Endothelial cell of umbilical vein (primary cell): ENCODE data around the gene TMEM40. TPM values are rescaled to one million over a fixed set of nuclear protein-coding genes. Genes with fewer than 3 reads are reported as not detected.

ENCODE experiments used
- BruUV-seq: library from RNA; stranded (reverse); fragments of 400-500 nt; replicated peaks from 2 replicates; lab custom pipeline; 2021; lab: Mats Ljungman, UMichigan
- CTCF ChIA-PET: fragments of 300-600, 350-600 bp; sonication (Branson Sonifier 250); formaldehyde crosslinking; loops from one replicate; lab custom pipeline; 2021; ENCODE audit warnings: antibody characterized with exemption, inconsistent platforms; lab: Charles Lee
- POLR2A ChIA-PET: fragments of 300-600, 350-600 bp; sonication (Branson Sonifier 250); formaldehyde crosslinking; loops from one replicate; lab custom pipeline; 2021; ENCODE audit warnings: antibody characterized with exemption, inconsistent platforms; lab: Charles Lee
- DNase-seq: peaks from one replicate; pipeline ENCODE4 v3.0.0-alpha.2; 2011; ENCODE audit warnings: low read depth, low spot score
- FAIRE-seq: peaks from 2 replicates; lab custom pipeline; 2011; peaks lifted over from hg19 to GRCh38; lab: Jason Lieb, UNC
- H2AFZ ChIP-seq: 2 replicates; pipeline ENCODE4 v1.6.0; 2012; ENCODE audit warnings: low read depth, low read length, control low read depth, inconsistent platforms
- H3K27ac ChIP-seq: 2 replicates; pipeline ENCODE4 v1.5.1; 2011; ENCODE audit warnings: low read depth, mild to moderate bottlenecking, control low read depth, low read length, moderate library complexity; ENCODE audit not compliant: insufficient read depth
- H3K27me3 ChIP-seq, 2 experiments: 2 replicates each; pipeline versions ENCODE4 v1.6.0 to v1.6.1; 2011; ENCODE audit warnings: low read length in 2 of 2, mixed read lengths in 1 of 2; ENCODE audit not compliant: control insufficient read depth in 2 of 2, insufficient read depth in 2 of 2
- H3K36me3 ChIP-seq, 2 experiments: 2 replicates in 1 of 2; 3 replicates in 1 of 2; pipeline ENCODE4 v1.5.1; 2011; ENCODE audit warnings: low read length in 2 of 2, mild to moderate bottlenecking in 1 of 2, moderate library complexity in 1 of 2; ENCODE audit not compliant: control insufficient read depth in 2 of 2, insufficient read depth in 2 of 2; ENCODE audit errors: extremely low read depth in 1 of 2
- H3K4me1 ChIP-seq: 3 replicates; pipeline ENCODE4 v1.5.1; 2011; ENCODE audit warnings: mild to moderate bottlenecking, low read length; ENCODE audit not compliant: control insufficient read depth, insufficient read depth; ENCODE audit errors: extremely low read depth
- H3K4me2 ChIP-seq: 2 replicates; pipeline ENCODE4 v1.6.1; 2011; ENCODE audit warnings: low read length, control low read depth, mixed read lengths; ENCODE audit not compliant: insufficient read depth
- H3K4me3 ChIP-seq, 3 experiments: fragments of 200-600 bp in 1 of 3; sonication (generic), shearing (Covaris generic) in 1 of 3; replicated peaks in 1 of 3; 2 replicates each; pipeline ENCODE4 v1.5.1; 2011 to 2016; ENCODE audit warnings: control low read depth in 3 of 3, low read length in 3 of 3, mild to moderate bottlenecking in 2 of 3, inconsistent platforms in 1 of 3, low read depth in 1 of 3, moderate library complexity in 1 of 3; ENCODE audit not compliant: insufficient read depth in 1 of 3
- H3K79me2 ChIP-seq: 2 replicates; pipeline ENCODE4 v1.6.0; 2012; ENCODE audit warnings: low read length, inconsistent platforms; ENCODE audit not compliant: control insufficient read depth, insufficient read depth
- H3K9ac ChIP-seq: replicated peaks from 2 replicates; pipeline ENCODE3; 2011; ENCODE audit warnings: low read length, control low read depth; ENCODE audit not compliant: insufficient read depth; ENCODE audit errors: extremely low read depth
- H3K9me1 ChIP-seq: replicated peaks from 3 replicates; pipeline ENCODE4 v1.6.0; 2011; ENCODE audit warnings: mild to moderate bottlenecking, low read length; ENCODE audit not compliant: control insufficient read depth, insufficient read depth; ENCODE audit errors: extremely low read depth
- H3K9me3 ChIP-seq: replicated peaks from 2 replicates; pipeline ENCODE4 v1.5.1; 2012; ENCODE audit warnings: low read length, inconsistent platforms; ENCODE audit not compliant: control insufficient read depth, insufficient read depth
- H4K20me1 ChIP-seq: replicated peaks from 2 replicates; pipeline ENCODE3; 2011; ENCODE audit warnings: mild to moderate bottlenecking, low read length; ENCODE audit not compliant: control insufficient read depth, insufficient read depth; ENCODE audit errors: extremely low read depth
- FOS ChIP-seq: IDR thresholded peaks from 2 replicates; pipeline ENCODE4 v1.6.1; 2011; ENCODE audit warnings: mild to moderate bottlenecking, low read length, moderate library complexity, borderline replicate concordance; ENCODE audit not compliant: insufficient read depth
- POLR2A ChIP-seq: IDR thresholded peaks from 2 replicates; pipeline ENCODE4 v1.6.1; 2012; ENCODE audit warnings: low read depth, mild to moderate bottlenecking, control low read depth, low read length
- POLR2AphosphoS5 ChIP-seq: IDR thresholded peaks from 2 replicates; pipeline ENCODE4 v1.6.1; 2012; ENCODE audit warnings: low read depth, mild to moderate bottlenecking, control low read depth, low read length, moderate library complexity; ENCODE audit not compliant: insufficient read depth
- dilution Hi-C: fragments of 300-500 bp; cut with MboI; formaldehyde crosslinking; loops from one replicate; pipeline ENCODE4 v1.15.0; 2019; ENCODE audit warnings: low sequenced_read_pairs; ENCODE audit not compliant: extremely low pct_ligation_motif_present
- intact Hi-C: fragments of 100-400 bp; cut with micrococcal nuclease; formaldehyde crosslinking; loops from one replicate; pipeline ENCODE4 v1.10.0; 2022
- polyA plus RNA-seq, 4 experiments: library from polyadenylated mRNA; depleted of rRNA in 3 of 4; stranded (reverse) in 3 of 4; unstranded in 1 of 4; fragments of >200 nt; gene quantifications; 2 replicates each; pipeline versions ENCODE4 v1.2.1 to v1.2.3, GENCODE V29; 2011 to 2012; ENCODE audit warnings: missing spikeins in 1 of 4
- total RNA-seq: library from RNA; stranded (reverse); gene quantifications from 2 replicates; pipeline ENCODE4 v1.2.3, GENCODE V29; 2021
- TF ChIP-seq, protein P1 (sequence below): IDR thresholded peaks from 2 replicates; pipeline ENCODE4 v1.6.1; 2011; ENCODE audit not compliant: insufficient read depth, insufficient read length
- TF ChIP-seq, protein P2 (sequence below), 2 donors: IDR thresholded peaks; 1 replicate in 1 of 2; 2 replicates in 1 of 2; pipeline ENCODE4 v1.5.1; 2011; ENCODE audit warnings: low read length in 2 of 2, mild to moderate bottlenecking in 2 of 2, moderate library complexity in 2 of 2, control low read depth in 1 of 2, inconsistent platforms in 1 of 2, low read depth in 1 of 2; ENCODE audit not compliant: insufficient read depth in 1 of 2; ENCODE audit errors: extremely low read depth in 1 of 2

Gene TMEM40
- total and polyA plus RNA-seq, 2 donors (not counting 3 experiments of a cell fraction or from before 2014, with no cell fraction given) = not detected

DNA sequence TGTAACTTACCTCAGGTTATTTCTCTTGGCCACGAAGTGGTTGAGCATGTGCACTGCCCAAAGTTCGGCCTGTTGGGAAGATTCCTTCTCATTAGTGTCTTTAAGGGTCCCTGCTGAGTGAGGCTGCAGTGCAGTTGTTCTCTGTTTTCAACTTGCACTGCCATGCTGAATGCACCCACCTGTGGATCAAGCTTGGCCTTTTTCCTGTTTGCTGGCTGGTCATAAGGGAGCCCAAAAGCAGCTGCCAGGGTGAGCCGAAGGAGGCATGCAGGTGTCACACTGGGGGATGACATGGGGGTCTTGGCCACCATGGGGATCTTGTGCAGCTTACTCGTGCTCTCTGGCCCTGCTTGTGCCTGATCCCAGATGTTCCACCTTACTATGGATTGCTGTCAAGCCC lies 49.0 kb downstream of the TMEM40 start:
- DNase-seq (no peak), FAIRE-seq (no peak)
- no peaks in the 10 kb centered on the region for H3K27me3 ChIP-seq
- POLR2A ChIA-PET = no interaction called here
- intact Hi-C loops = no loop called here
- no peaks in the 10 kb centered on the region for H3K79me2 ChIP-seq
- no peak overlapping the region for H3K4me2 ChIP-seq
- H3K27ac ChIP-seq = no peak overlapping the region
- no peak overlapping the region for H3K9ac ChIP-seq
- no peaks in the 10 kb centered on the region for H3K36me3 ChIP-seq
- H3K4me3 ChIP-seq = no peak overlapping the region
- BruUV-seq = no TSS peak
- TF ChIP-seq, protein P1, sequence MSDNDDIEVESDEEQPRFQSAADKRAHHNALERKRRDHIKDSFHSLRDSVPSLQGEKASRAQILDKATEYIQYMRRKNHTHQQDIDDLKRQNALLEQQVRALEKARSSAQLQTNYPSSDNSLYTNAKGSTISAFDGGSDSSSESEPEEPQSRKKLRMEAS = no peak
- TF ChIP-seq FOS = no peak
- H4K20me1 ChIP-seq = no peaks in the 10 kb centered on the region
- dilution Hi-C loops = no loop called here
- H2AFZ ChIP-seq = no peak overlapping the region
- no peaks in the 10 kb centered on the region for H3K9me1 ChIP-seq
- no peaks in the 10 kb centered on the region for H3K4me1 ChIP-seq
- CTCF ChIA-PET = interaction anchor here (1.3 to 4.2 kb wide), 2 partner anchors 10 to 100 kb away, joined by 4 to 15 read pairs; no protein-coding TSS in a partner anchor
- H3K9me3 ChIP-seq = no peaks in the 10 kb centered on the region

DNA sequence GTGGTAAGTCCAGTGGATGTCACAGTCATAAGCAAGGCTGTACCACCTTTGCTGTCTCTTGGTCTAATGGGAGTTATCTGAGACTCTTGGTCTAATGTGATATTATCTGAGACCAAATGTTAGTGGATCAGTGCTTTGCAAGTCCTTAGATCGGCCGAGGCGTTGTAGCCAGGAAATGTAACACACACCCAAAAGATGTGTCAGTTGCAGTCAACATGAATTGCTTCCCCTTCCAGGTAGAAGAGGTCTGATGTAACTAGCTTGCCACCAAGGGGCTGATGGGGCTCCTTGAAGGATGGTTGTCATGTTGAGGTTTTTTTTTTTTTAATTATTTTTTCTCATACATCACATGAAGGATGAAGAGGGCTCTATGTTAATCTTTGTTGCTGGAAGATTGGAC lies 49.7 kb downstream of the TMEM40 start:
- DNase-seq = no peak

More for the DNA sequence above, 49.7 kb downstream of the TMEM40 start:
- Histone ChIP-seq H3K9ac (no peak overlapping the region), H4K20me1 (no peaks in the 10 kb centered on the region), H3K27me3 (no peaks in the 10 kb centered on the region), H3K4me2 (no peak overlapping the region), H3K9me1 (no peaks in the 10 kb centered on the region), H3K4me3 (no peak overlapping the region), H3K79me2 (no peaks in the 10 kb centered on the region), H2AFZ (no peak overlapping the region), H3K9me3 (no peaks in the 10 kb centered on the region), H3K4me1 (no peaks in the 10 kb centered on the region), H3K27ac (no peak overlapping the region), H3K36me3 (no peaks in the 10 kb centered on the region)
- no peak for FAIRE-seq
- CTCF ChIA-PET = interaction anchor here (1.3 to 4.2 kb wide), 2 partner anchors 11 to 101 kb away, joined by 4 to 15 read pairs; no protein-coding TSS in a partner anchor
- dilution Hi-C loops (no loop called here), intact Hi-C loops (no loop called here)
- POLR2A ChIA-PET = no interaction called here
- TF ChIP-seq, protein P2, sequence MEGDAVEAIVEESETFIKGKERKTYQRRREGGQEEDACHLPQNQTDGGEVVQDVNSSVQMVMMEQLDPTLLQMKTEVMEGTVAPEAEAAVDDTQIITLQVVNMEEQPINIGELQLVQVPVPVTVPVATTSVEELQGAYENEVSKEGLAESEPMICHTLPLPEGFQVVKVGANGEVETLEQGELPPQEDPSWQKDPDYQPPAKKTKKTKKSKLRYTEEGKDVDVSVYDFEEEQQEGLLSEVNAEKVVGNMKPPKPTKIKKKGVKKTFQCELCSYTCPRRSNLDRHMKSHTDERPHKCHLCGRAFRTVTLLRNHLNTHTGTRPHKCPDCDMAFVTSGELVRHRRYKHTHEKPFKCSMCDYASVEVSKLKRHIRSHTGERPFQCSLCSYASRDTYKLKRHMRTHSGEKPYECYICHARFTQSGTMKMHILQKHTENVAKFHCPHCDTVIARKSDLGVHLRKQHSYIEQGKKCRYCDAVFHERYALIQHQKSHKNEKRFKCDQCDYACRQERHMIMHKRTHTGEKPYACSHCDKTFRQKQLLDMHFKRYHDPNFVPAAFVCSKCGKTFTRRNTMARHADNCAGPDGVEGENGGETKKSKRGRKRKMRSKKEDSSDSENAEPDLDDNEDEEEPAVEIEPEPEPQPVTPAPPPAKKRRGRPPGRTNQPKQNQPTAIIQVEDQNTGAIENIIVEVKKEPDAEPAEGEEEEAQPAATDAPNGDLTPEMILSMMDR (IDR thresholded peaks at IDR 0.05; ENCODE audit: extremely low read depth in 1 of 2, insufficient read depth in 1 of 2, low read depth in 1 of 2, low read length in 2 of 2) = no peak
- TF ChIP-seq POLR2A = no peak
- TF ChIP-seq POLR2AphosphoS5 = no peak
- BruUV-seq = no TSS peak
